Fibroblast of lung (primary cell): ENCODE data around the gene METAP2. TPM values are rescaled to one million over a fixed set of nuclear protein-coding genes. Genes with fewer than 3 reads are reported as not detected.

ENCODE experiments used
- DNase-seq, 2 donors: peaks; one replicate each; pipeline versions ENCODE4 v3.0.0 to v3.0.0-alpha.2; 2010; ENCODE audit warnings: low read depth in 2 of 2
- H2AFZ ChIP-seq: 2 replicates; pipeline ENCODE4 v1.5.1; 2012; ENCODE audit warnings: low read length, control low read depth, inconsistent platforms
- H3K27ac ChIP-seq: 2 replicates; pipeline ENCODE4 v1.5.1; 2011; ENCODE audit warnings: low read length, control low read depth; ENCODE audit not compliant: insufficient read depth
- H3K27me3 ChIP-seq: 2 replicates; pipeline ENCODE4 v1.5.1; 2011; ENCODE audit warnings: mild to moderate bottlenecking, low read length; ENCODE audit not compliant: control insufficient read depth, insufficient read depth
- H3K36me3 ChIP-seq: 2 replicates; pipeline ENCODE4 v1.5.1; 2011; ENCODE audit warnings: low read length; ENCODE audit not compliant: control insufficient read depth, insufficient read depth
- H3K4me1 ChIP-seq: 2 replicates; pipeline ENCODE4 v1.5.1; 2011; ENCODE audit warnings: low read length; ENCODE audit not compliant: control insufficient read depth, insufficient read depth; ENCODE audit errors: extremely low read depth
- H3K4me2 ChIP-seq: 2 replicates; pipeline ENCODE4 v1.5.1; 2011; ENCODE audit warnings: low read length, control low read depth; ENCODE audit not compliant: insufficient read depth; ENCODE audit errors: extremely low read depth
- H3K4me3 ChIP-seq, 4 experiments: fragments of 200-600 bp in 1 of 4; sonication (generic) in 1 of 4; replicated peaks in 1 of 4; 2 replicates each; pipeline ENCODE4 v1.5.1; 2011 to 2016; ENCODE audit warnings: low read length in 4 of 4, low read depth in 3 of 4, mild to moderate bottlenecking in 3 of 4, control low read depth in 2 of 4, inconsistent platforms in 1 of 4, mixed read lengths in 1 of 4; ENCODE audit not compliant: insufficient read depth in 1 of 4; ENCODE audit errors: control extremely low read depth in 1 of 4
- H3K79me2 ChIP-seq: 2 replicates; pipeline ENCODE4 v1.5.1; 2012; ENCODE audit warnings: mild to moderate bottlenecking, low read length, inconsistent platforms; ENCODE audit not compliant: control insufficient read depth, insufficient read depth
- H3K9ac ChIP-seq: 2 replicates; pipeline ENCODE4 v1.5.1; 2011; ENCODE audit warnings: mild to moderate bottlenecking, low read length, control low read depth; ENCODE audit not compliant: insufficient read depth
- H3K9me3 ChIP-seq: 2 replicates; pipeline ENCODE4 v1.5.1; 2012; ENCODE audit warnings: low read depth, low read length; ENCODE audit not compliant: control insufficient read depth, insufficient read depth
- H4K20me1 ChIP-seq: 2 replicates; pipeline ENCODE4 v1.5.1; 2011; ENCODE audit warnings: low read length; ENCODE audit not compliant: control insufficient read depth, insufficient read depth; ENCODE audit errors: extremely low read depth
- EZH2 ChIP-seq: IDR thresholded peaks from 2 replicates; pipeline ENCODE4 v1.5.1; 2012; ENCODE audit warnings: low read length, control low read depth, mild to moderate bottlenecking; ENCODE audit errors: missing control alignments
- polyA plus RNA-seq, 2 donors: library from polyadenylated mRNA; depleted of rRNA in 1 of 2; stranded (reverse) in 1 of 2; unstranded in 1 of 2; fragments of >200 nt; gene quantifications; 2 replicates each; pipeline ENCODE4 v1.2.1, GENCODE V29; 2011 to 2012; ENCODE audit warnings: missing spikeins in 1 of 2
- total RNA-seq: library from RNA; depleted of rRNA; stranded (reverse); fragments of >200 nt; gene quantifications from 2 replicates; pipeline ENCODE4 v1.2.1, GENCODE V29; 2014
- TF ChIP-seq, protein P1 (sequence below), 2 donors: IDR thresholded peaks in 1 of 2; conservative IDR thresholded peaks in 1 of 2; 1 replicate in 1 of 2; 2 replicates in 1 of 2; pipeline ENCODE4 v1.5.1; 2011 to 2012; ENCODE audit warnings: low read length in 2 of 2, control low read depth in 1 of 2, inconsistent platforms in 1 of 2, low read depth in 1 of 2, mild to moderate bottlenecking in 1 of 2

The METAP2 gene
- total and polyA plus RNA-seq, 2 donors (not counting 1 experiment from before 2014, with no cell fraction given): 78.9 to 113 TPM

DNA sequence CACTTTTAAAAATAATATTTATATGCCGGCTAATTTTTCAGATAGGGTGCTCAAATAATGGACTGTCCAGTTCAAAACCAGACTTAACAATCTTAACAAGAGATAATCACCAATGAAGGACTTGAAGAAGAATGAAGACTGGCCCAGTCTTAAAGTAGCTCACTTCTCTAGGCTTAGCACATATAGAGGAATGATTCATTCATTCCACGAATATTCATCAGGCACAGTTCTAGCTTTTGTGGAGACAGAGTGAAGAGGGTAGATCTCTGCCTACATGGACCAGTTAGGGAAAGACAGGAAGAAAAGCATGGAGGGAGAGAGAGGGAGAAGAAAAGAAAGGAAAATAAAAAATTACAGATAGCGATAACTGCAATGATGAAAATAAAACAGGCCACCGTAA, 42.8 kb upstream of the METAP2 start:
- no peaks in the 10 kb centered on the region for H3K27me3 ChIP-seq
- no peak overlapping the region for H3K4me2 ChIP-seq
- H2AFZ ChIP-seq: no peak overlapping the region
- H3K27ac ChIP-seq: no peak overlapping the region
- no peaks in the 10 kb centered on the region for H3K79me2 ChIP-seq
- TF ChIP-seq, protein P1, sequence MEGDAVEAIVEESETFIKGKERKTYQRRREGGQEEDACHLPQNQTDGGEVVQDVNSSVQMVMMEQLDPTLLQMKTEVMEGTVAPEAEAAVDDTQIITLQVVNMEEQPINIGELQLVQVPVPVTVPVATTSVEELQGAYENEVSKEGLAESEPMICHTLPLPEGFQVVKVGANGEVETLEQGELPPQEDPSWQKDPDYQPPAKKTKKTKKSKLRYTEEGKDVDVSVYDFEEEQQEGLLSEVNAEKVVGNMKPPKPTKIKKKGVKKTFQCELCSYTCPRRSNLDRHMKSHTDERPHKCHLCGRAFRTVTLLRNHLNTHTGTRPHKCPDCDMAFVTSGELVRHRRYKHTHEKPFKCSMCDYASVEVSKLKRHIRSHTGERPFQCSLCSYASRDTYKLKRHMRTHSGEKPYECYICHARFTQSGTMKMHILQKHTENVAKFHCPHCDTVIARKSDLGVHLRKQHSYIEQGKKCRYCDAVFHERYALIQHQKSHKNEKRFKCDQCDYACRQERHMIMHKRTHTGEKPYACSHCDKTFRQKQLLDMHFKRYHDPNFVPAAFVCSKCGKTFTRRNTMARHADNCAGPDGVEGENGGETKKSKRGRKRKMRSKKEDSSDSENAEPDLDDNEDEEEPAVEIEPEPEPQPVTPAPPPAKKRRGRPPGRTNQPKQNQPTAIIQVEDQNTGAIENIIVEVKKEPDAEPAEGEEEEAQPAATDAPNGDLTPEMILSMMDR (conservative IDR thresholded peaks at IDR 0.05 in 1 of 2, IDR thresholded peaks at IDR 0.05 in 1 of 2; ENCODE audit: low read depth in 1 of 2, low read length in 2 of 2): no peak
- no peak for TF ChIP-seq EZH2
- no peaks in the 10 kb centered on the region for H4K20me1 ChIP-seq
- no peak overlapping the region for H3K4me3 ChIP-seq
- no peaks in the 10 kb centered on the region for H3K4me1 ChIP-seq
- H3K9me3 ChIP-seq: no peaks in the 10 kb centered on the region
- no peak overlapping the region for H3K9ac ChIP-seq
- H3K36me3 ChIP-seq: no peaks in the 10 kb centered on the region
- DNase-seq: no peak

DNA sequence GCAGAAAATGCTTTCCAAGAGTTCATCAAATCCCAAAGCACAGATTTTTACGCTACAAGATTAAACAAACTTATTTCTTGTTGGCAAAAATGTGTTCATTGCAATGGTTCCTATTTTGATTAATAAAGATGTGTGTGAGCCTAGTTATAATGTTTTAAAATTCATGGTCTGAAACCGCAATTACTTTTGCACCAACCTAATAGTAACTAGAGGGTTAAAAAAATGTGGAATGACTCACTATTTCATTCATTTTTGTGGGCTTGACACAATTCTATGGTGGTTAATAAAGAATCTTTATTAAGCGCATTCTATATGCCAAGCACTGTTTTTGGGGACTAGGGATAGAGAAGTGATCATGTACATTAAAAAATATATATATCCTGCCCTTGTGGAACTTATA, 38.6 kb upstream of the METAP2 start:
- no peaks in the 10 kb centered on the region for H3K9me3 ChIP-seq
- no peak overlapping the region for H3K4me2 ChIP-seq
- H3K79me2 ChIP-seq: no peaks in the 10 kb centered on the region
- no peaks in the 10 kb centered on the region for H3K27me3 ChIP-seq
- H4K20me1 ChIP-seq: no peaks in the 10 kb centered on the region
- no peak overlapping the region for H3K4me3 ChIP-seq
- no peak overlapping the region for H3K9ac ChIP-seq
- no peak overlapping the region for H2AFZ ChIP-seq
- no peak for DNase-seq
- no peak for TF ChIP-seq EZH2
- TF ChIP-seq, protein P1 (conservative IDR thresholded peaks at IDR 0.05 in 1 of 2, IDR thresholded peaks at IDR 0.05 in 1 of 2; ENCODE audit: low read depth in 1 of 2, low read length in 2 of 2): no peak
- H3K27ac ChIP-seq: no peak overlapping the region
- no peaks in the 10 kb centered on the region for H3K4me1 ChIP-seq
- H3K36me3 ChIP-seq: no peaks in the 10 kb centered on the region

DNA sequence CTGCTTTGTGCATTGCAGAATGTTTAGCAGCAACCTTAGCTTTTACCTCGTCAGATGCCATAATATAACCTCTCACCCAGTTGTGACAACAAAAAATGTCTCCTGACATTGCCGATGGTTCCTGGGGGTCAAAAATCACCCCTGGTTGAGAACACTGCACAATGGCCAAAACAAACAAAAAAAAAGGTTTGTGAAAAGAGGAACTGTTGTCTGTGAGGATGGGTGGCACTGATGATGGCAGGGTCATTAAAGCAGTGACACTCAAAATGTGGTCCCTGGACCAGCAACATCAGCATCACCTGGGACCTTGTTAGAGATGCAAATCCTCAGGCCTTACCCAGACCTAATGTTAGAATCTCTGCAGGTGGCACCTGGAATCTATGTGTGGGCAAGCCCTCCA, 36.4 kb upstream of the METAP2 start:
- TF ChIP-seq, protein P1 (conservative IDR thresholded peaks at IDR 0.05 in 1 of 2, IDR thresholded peaks at IDR 0.05 in 1 of 2; ENCODE audit: low read depth in 1 of 2, low read length in 2 of 2): no peak
- no peak for TF ChIP-seq EZH2

More for the DNA sequence above, 36.4 kb upstream of the METAP2 start:
- H3K27ac ChIP-seq: no peak overlapping the region
- H3K4me2 ChIP-seq: no peak overlapping the region
- H3K36me3 ChIP-seq: no peaks in the 10 kb centered on the region
- H3K4me3 ChIP-seq: no peak overlapping the region
- no peaks in the 10 kb centered on the region for H3K27me3 ChIP-seq
- no peak overlapping the region for H2AFZ ChIP-seq
- H3K4me1 ChIP-seq: no peaks in the 10 kb centered on the region
- H3K9me3 ChIP-seq: no peaks in the 10 kb centered on the region
- H3K9ac ChIP-seq: no peak overlapping the region
- no peak for DNase-seq
- no peaks in the 10 kb centered on the region for H3K79me2 ChIP-seq
- H4K20me1 ChIP-seq: no peaks in the 10 kb centered on the region
